ENCODE data around the gene GRK4.
"Not testable (repeated sequence)": the region's sequence is repeated elsewhere in the genome, so short reads cannot be mapped to it uniquely, and the experiment has no call there.

The GRK4 gene

GRCh38 chr4:2963175-2963965 lies at the start of gene GRK4, which contains the start of gene NOP14:
TSS of gene GRK4 (plus strand) at chr4:2963571. CDS start at chr4:2964071, 500 bp downstream.
TSS of gene NOP14 (minus strand) at chr4:2963406. CDS start at chr4:2963319, 87 bp downstream.
- DNase-seq: peak; percentile 97 to 98

GRCh38 chr4:2914256-2915126 lies 48.9 kb upstream of the GRK4 start:
- no peak for DNase-seq

GRCh38 chr4:2915789-2916188 lies 47.6 kb upstream of the GRK4 start:
- no peak for DNase-seq

GRCh38 chr4:2916696-2917095 lies 46.7 kb upstream of the GRK4 start:
- DNase-seq: not testable (repeated sequence)

- DNase-seq: not testable (repeated sequence)
Observed at GRCh38 chr4:2918300-2918699, 45.1 kb upstream of the GRK4 start.

GRCh38 chr4:2918714-2919113 lies 44.7 kb upstream of the GRK4 start:
- not testable (repeated sequence) for DNase-seq

- DNase-seq: peak; percentile 54 to 58
Observed at GRCh38 chr4:2922453-2923101, 40.8 kb upstream of the GRK4 start.

GRCh38 chr4:2923141-2923551 lies 40.2 kb upstream of the GRK4 start:
- no peak for DNase-seq

GRCh38 chr4:2923668-2924173 lies 39.6 kb upstream of the GRK4 start:
- no peak for DNase-seq

GRCh38 chr4:2924286-2924685 lies 39.1 kb upstream of the GRK4 start:
- DNase-seq: no peak

- DNase-seq: no peak
Observed at GRCh38 chr4:2924765-2925301, 38.5 kb upstream of the GRK4 start.

- no peak for DNase-seq
Observed at GRCh38 chr4:2925496-2925895, 37.9 kb upstream of the GRK4 start.

- no peak for DNase-seq
Observed at GRCh38 chr4:2925931-2926860, 37.2 kb upstream of the GRK4 start.

- no peak for DNase-seq
Observed at GRCh38 chr4:2927016-2927695, 36.2 kb upstream of the GRK4 start.

- DNase-seq: no peak
Observed at GRCh38 chr4:2927696-2928075, 35.7 kb upstream of the GRK4 start.

GRCh38 chr4:2928242-2929176 lies 34.9 kb upstream of the GRK4 start:
- no peak for DNase-seq

- no peak for DNase-seq
Observed at GRCh38 chr4:2929469-2929868, 33.9 kb upstream of the GRK4 start.

- DNase-seq: no peak
Observed at GRCh38 chr4:2930135-2930757, 33.1 kb upstream of the GRK4 start.

GRCh38 chr4:2930758-2931511 lies 32.4 kb upstream of the GRK4 start:
- DNase-seq: no peak

Data from CD4-positive, alpha-beta T cell treated with Interleukin-4 for 1 hour (primary cell).